ENCODE data around the gene NABP2.

Gene NABP2

GRCh38 chr12:56188131-56188777 is 35.9 kb upstream of the NABP2 start:
- Histone ChIP-seq H3K9me2 (replicated peaks; ENCODE audit: insufficient read depth, low read length) (no peaks in the 10 kb centered on the region), H3K36me3 (ENCODE audit: low read length) (peaks cover 10% of the 10 kb centered on the region), H4K20me1 (ENCODE audit: low read depth, low read length) (no peaks in the 10 kb centered on the region), H3K9ac (ENCODE audit: low read length) (peak overlapping the region; percentile 92), H3F3A (ENCODE audit: insufficient read depth) (peaks cover 20% of the 10 kb centered on the region), H3K4me3 (ENCODE audit: insufficient read depth, low read length, poor library complexity, severe bottlenecking) (peak overlapping the region; percentile 97), H3K9me3 (ENCODE audit: insufficient read depth, low read length) (no peaks in the 10 kb centered on the region), H2AFZ (ENCODE audit: low read depth, low read length, severe bottlenecking) (no peak overlapping the region), H3K27me3 (ENCODE audit: low read length) (no peaks in the 10 kb centered on the region), H3K4me2 (ENCODE audit: low read depth, low read length, poor library complexity, severe bottlenecking) (peak overlapping the region; percentile 67), H3K27ac (ENCODE audit: low read depth, low read length) (peak overlapping the region; percentile 48), H3K79me2 (ENCODE audit: insufficient read depth, low read length) (peaks cover 25% of the 10 kb centered on the region)
- TF ChIP-seq EZH2phosphoT487 (conservative IDR thresholded peaks at IDR 0.05; ENCODE audit: low read length), result no peak
- TF ChIP-seq CTCF (IDR thresholded peaks at IDR 0.05; ENCODE audit: insufficient read depth, low read length, poor library complexity, severe bottlenecking), result no peak

GRCh38 chr12:56188778-56189098 is 35.4 kb upstream of the NABP2 start:
- Histone ChIP-seq H3K9me3 (ENCODE audit: insufficient read depth, low read length) (no peaks in the 10 kb centered on the region), H3K9ac (ENCODE audit: low read length) (peak overlapping the region; percentile 92), H3K4me3 (ENCODE audit: insufficient read depth, low read length, poor library complexity, severe bottlenecking) (peak overlapping the region; percentile 97), H3K27ac (ENCODE audit: low read depth, low read length) (peak overlapping the region; percentile 48), H3K36me3 (ENCODE audit: low read length) (peaks cover 7% of the 10 kb centered on the region), H3K27me3 (ENCODE audit: low read length) (no peaks in the 10 kb centered on the region), H2AFZ (ENCODE audit: low read depth, low read length, severe bottlenecking) (no peak overlapping the region), H4K20me1 (ENCODE audit: low read depth, low read length) (no peaks in the 10 kb centered on the region), H3F3A (ENCODE audit: insufficient read depth) (peaks cover 20% of the 10 kb centered on the region), H3K79me2 (ENCODE audit: insufficient read depth, low read length) (peaks cover 25% of the 10 kb centered on the region), H3K9me2 (replicated peaks; ENCODE audit: insufficient read depth, low read length) (no peaks in the 10 kb centered on the region), H3K4me2 (ENCODE audit: low read depth, low read length, poor library complexity, severe bottlenecking) (peak overlapping the region; percentile 67)
- TF ChIP-seq EZH2phosphoT487 (conservative IDR thresholded peaks at IDR 0.05; ENCODE audit: low read length) (no peak), CTCF (IDR thresholded peaks at IDR 0.05; ENCODE audit: insufficient read depth, low read length, poor library complexity, severe bottlenecking) (no peak)

- Histone ChIP-seq H3K27ac (ENCODE audit: low read depth, low read length) (peak within 1 kb of the TSS; percentile 67), H3K79me2 (ENCODE audit: insufficient read depth, low read length) (peaks cover 25% of the 10 kb centered on the region), H3K4me2 (ENCODE audit: low read depth, low read length, poor library complexity, severe bottlenecking) (peak within 1 kb of the TSS; percentile 81), H4K20me1 (ENCODE audit: low read depth, low read length) (no peaks in the 10 kb centered on the region), H3K9ac (ENCODE audit: low read length) (peak within 1 kb of the TSS; percentile 92), H3K36me3 (ENCODE audit: low read length) (peaks cover 4% of the 10 kb centered on the region), H3F3A (ENCODE audit: insufficient read depth) (peaks cover 20% of the 10 kb centered on the region), H3K27me3 (ENCODE audit: low read length) (no peaks in the 10 kb centered on the region), H3K9me2 (replicated peaks; ENCODE audit: insufficient read depth, low read length) (no peaks in the 10 kb centered on the region), H2AFZ (ENCODE audit: low read depth, low read length, severe bottlenecking) (peak within 1 kb of the TSS; percentile 92), H3K4me3 (ENCODE audit: insufficient read depth, low read length, poor library complexity, severe bottlenecking) (peak within 1 kb of the TSS; percentile 97), H3K9me3 (ENCODE audit: insufficient read depth, low read length) (no peaks in the 10 kb centered on the region)
- TF ChIP-seq CTCF (IDR thresholded peaks at IDR 0.05; ENCODE audit: insufficient read depth, low read length, poor library complexity, severe bottlenecking) (peak; percentile 44), EZH2phosphoT487 (conservative IDR thresholded peaks at IDR 0.05; ENCODE audit: low read length) (no peak)
These were observed 34.8 kb upstream of the NABP2 start, which contains the start of gene SMARCC2 for GRCh38 chr12:56189099-56189917. TSS of gene SMARCC2 (minus strand) at chr12:56189483. CDS start at chr12:56189461, 22 bp downstream.
